Body of pancreas (tissue), 4 donors: ENCODE measurements around the gene CYCS. TPM values are rescaled to one million over a fixed set of nuclear protein-coding genes. Genes with fewer than 3 reads are reported as not detected.
"Not testable (repeated sequence)": the region's sequence is repeated elsewhere in the genome, so short reads cannot be mapped to it uniquely, and the experiment has no call there.

Experiments used
- ATAC-seq: fragments of 150-250 bp; one replicate; pipeline ENCODE4 v1.9.1; 2016
- DNase-seq, 4 donors: peaks; one replicate each; pipeline ENCODE4 v3.0.0-alpha.2; 2019
- H3K27ac ChIP-seq, 4 donors: fragments of 200-600 bp; sonication (generic); 1 replicate in 3 of 4; 2 replicates in 1 of 4; pipeline versions ENCODE4 v1.5.1 to v1.6.1; 2016 to 2019; ENCODE audit warnings: mild to moderate bottlenecking in 1 of 4, mixed read lengths in 1 of 4, moderate library complexity in 1 of 4
- H3K27me3 ChIP-seq, 2 donors: fragments of 200-600 bp; sonication (generic); one replicate each; pipeline ENCODE4 v1.6.0; 2016; ENCODE audit warnings: mild to moderate bottlenecking in 1 of 2
- H3K36me3 ChIP-seq, 2 donors: fragments of 200-600 bp; sonication (generic); replicated peaks in 1 of 2; 2 replicates each; pipeline ENCODE4 v1.5.1; 2016; ENCODE audit warnings: low read depth in 2 of 2; ENCODE audit not compliant: insufficient read depth in 1 of 2
- H3K4me1 ChIP-seq: fragments of 200-600 bp; sonication (generic); one replicate; pipeline ENCODE4 v1.6.0; 2016
- H3K4me3 ChIP-seq, 2 donors: fragments of 200-600 bp; sonication (generic); 1 replicate in 1 of 2; 2 replicates in 1 of 2; pipeline ENCODE4 v1.5.1; 2016 to 2019
- H3K9me3 ChIP-seq, 3 donors: fragments of 200-600 bp; sonication (generic); 1 replicate in 2 of 3; 2 replicates in 1 of 3; pipeline ENCODE4 v1.5.1; 2016
- POLR2A ChIP-seq, 3 donors: fragments of 450-650 bp; IDR thresholded peaks; one replicate each; pipeline ENCODE4 v1.6.1; 2016; ENCODE audit warnings: antibody characterized with exemption in 3 of 3, mild to moderate bottlenecking in 2 of 3
- WGBS, 2 donors: methylation state at CpG; one replicate each; pipeline ENCODE4 v1.1.5; 2017; 5-methylcytosine and 5-hydroxymethylcytosine counted together
- intact Hi-C: fragments of 100-400 bp; cut with DNase I; formaldehyde crosslinking; loops from one replicate; pipeline ENCODE4 v1.15.1; 2023
- total RNA-seq, 2 donors: library from RNA; depleted of rRNA; stranded (reverse); fragments of >200 nt; gene quantifications; one replicate each; pipeline ENCODE4 v1.1.0, GENCODE V29; 2016
- TF ChIP-seq, protein P1 (sequence below), 7 experiments: fragments of 450-650 bp in 4 of 7; fragments of 200-600 bp in 3 of 7; sonication (generic) in 3 of 7; IDR thresholded peaks; one replicate each; pipeline ENCODE4 v1.5.1; 2016 to 2019; ENCODE audit warnings: antibody characterized with exemption in 7 of 7

Gene CYCS
- total RNA-seq, 2 donors from 2014 or later, result 5.9 to 11.7 TPM

DNA sequence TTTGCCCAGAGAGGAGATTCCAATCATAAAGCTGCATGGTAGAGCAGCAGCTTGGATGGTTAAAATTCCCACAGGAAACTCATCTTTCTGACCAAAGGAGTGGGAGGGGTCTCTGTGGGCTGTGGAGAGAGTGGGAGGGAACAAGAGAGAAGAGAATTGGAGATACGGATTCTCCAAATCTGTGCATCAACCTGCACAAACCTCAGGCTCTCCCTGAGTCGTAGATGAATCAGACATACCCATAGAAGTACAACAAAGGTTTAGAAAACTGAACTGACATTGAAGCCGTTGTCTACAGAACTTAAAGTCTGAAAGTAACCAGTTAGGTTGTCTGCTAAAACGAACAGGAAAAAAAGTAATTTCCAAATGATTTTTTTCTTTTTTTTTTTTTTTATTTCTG lies 41.9 kb downstream of the CYCS start:
- no peak for DNase-seq
- Histone ChIP-seq H3K36me3 (no peaks in the 10 kb centered on the region), H3K4me3 (no peak overlapping the region), H3K27ac (no peak overlapping the region), H3K9me3 (no peaks in the 10 kb centered on the region), H3K4me1 (no peaks in the 10 kb centered on the region), H3K27me3 (no peaks in the 10 kb centered on the region)
- intact Hi-C loops, result no loop called here
- WGBS, 2 donors, result 66 to 71% methylated on average over 4 of the region's 4 CpGs
- no peak for TF ChIP-seq POLR2A (IDR thresholded peaks at IDR 0.05)
- TF ChIP-seq, protein P1, sequence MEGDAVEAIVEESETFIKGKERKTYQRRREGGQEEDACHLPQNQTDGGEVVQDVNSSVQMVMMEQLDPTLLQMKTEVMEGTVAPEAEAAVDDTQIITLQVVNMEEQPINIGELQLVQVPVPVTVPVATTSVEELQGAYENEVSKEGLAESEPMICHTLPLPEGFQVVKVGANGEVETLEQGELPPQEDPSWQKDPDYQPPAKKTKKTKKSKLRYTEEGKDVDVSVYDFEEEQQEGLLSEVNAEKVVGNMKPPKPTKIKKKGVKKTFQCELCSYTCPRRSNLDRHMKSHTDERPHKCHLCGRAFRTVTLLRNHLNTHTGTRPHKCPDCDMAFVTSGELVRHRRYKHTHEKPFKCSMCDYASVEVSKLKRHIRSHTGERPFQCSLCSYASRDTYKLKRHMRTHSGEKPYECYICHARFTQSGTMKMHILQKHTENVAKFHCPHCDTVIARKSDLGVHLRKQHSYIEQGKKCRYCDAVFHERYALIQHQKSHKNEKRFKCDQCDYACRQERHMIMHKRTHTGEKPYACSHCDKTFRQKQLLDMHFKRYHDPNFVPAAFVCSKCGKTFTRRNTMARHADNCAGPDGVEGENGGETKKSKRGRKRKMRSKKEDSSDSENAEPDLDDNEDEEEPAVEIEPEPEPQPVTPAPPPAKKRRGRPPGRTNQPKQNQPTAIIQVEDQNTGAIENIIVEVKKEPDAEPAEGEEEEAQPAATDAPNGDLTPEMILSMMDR (IDR thresholded peaks at IDR 0.05), result no peak
- no peak for ATAC-seq

DNA sequence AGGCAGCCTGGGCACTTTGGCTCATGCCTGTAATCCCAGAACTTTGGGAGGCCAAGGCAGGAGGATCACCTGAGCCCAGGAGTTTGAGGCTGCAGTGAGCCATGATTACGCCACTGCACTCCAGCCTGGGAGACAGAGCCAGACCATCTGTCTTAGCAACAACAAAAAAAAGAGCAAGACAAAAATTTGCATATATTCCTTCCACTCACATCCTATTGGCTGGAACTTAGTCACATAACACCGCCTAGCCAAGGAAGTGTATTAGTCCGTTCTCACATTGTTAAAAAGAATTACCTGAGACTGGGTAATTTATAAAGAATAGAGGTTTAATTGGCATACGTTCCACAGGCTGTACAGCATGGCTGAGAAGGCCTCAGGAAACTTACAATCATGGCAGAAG lies 43.0 kb downstream of the CYCS start:
- WGBS, 2 donors, result 60 to 84% methylated on average over 4 of the region's 4 CpGs
- H3K27ac ChIP-seq, H3K9me3 ChIP-seq, H3K4me1 ChIP-seq, ATAC-seq, DNase-seq, H3K36me3 ChIP-seq, H3K4me3 ChIP-seq, intact Hi-C loops, H3K27me3 ChIP-seq: not testable (repeated sequence)

DNA sequence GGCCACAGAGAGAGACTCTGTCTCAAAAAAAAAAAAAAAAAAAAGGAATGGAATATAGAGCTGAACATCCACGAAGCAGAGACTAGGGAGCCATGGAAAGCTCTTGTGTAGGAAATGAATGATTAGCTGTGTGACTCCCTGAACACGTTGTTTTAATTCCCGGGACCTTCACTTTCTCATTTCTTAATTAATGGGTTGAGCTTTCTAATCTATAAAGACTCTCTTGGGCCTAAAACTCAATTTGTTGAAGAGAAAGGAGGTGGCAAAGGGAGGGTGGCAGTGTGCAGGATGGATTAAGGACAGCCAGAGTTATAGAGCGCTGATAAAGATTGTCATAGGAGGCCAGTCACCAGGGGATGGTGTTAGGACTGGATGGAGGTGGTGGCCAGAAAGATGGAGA lies 48.0 kb downstream of the CYCS start:
- H3K4me3 ChIP-seq, result no peak overlapping the region
- no peaks in the 10 kb centered on the region for H3K36me3 ChIP-seq
- H3K27ac ChIP-seq, result no peak overlapping the region
- no peaks in the 10 kb centered on the region for H3K27me3 ChIP-seq
- no peak for DNase-seq
- intact Hi-C loops, result no loop called here
- ATAC-seq, result no peak
- 81 to 82% methylated on average over 4 of the region's 4 CpGs for WGBS, 2 donors
- no peaks in the 10 kb centered on the region for H3K9me3 ChIP-seq
- TF ChIP-seq, protein P1 (IDR thresholded peaks at IDR 0.05), result no peak
- TF ChIP-seq POLR2A (IDR thresholded peaks at IDR 0.05), result no peak
- no peaks in the 10 kb centered on the region for H3K4me1 ChIP-seq

DNA sequence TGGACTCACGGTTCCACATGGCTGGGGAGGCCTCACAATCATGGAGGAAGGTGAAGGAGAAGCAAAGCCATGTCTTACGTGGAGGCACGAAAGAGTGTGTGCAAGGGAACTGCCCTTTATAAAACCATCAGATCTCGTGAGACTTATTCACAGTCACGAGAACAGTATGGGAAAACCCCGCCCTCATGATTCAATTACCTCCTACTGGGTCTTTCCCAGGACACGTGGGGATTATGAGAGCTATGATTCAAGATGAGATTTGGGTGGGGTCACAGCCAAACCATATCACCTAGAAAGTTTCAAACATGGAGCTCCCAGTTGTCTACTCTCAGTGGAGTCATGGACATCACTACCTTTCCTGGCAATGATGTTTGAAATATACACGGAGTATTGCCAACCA lies 49.6 kb downstream of the CYCS start:
- no peak overlapping the region for H3K27ac ChIP-seq
- DNase-seq (no peak), ATAC-seq (no peak)
- TF ChIP-seq POLR2A (IDR thresholded peaks at IDR 0.05), result no peak
- TF ChIP-seq, protein P1 (IDR thresholded peaks at IDR 0.05), result no peak
- no peaks in the 10 kb centered on the region for H3K9me3 ChIP-seq
- no peak overlapping the region for H3K4me3 ChIP-seq
- intact Hi-C loops, result no loop called here
- H3K27me3 ChIP-seq, result no peaks in the 10 kb centered on the region
- 72 to 78% methylated on average over 8 of the region's 8 CpGs for WGBS, 2 donors
- H3K36me3 ChIP-seq, result no peaks in the 10 kb centered on the region
- H3K4me1 ChIP-seq, result no peaks in the 10 kb centered on the region

DNA sequence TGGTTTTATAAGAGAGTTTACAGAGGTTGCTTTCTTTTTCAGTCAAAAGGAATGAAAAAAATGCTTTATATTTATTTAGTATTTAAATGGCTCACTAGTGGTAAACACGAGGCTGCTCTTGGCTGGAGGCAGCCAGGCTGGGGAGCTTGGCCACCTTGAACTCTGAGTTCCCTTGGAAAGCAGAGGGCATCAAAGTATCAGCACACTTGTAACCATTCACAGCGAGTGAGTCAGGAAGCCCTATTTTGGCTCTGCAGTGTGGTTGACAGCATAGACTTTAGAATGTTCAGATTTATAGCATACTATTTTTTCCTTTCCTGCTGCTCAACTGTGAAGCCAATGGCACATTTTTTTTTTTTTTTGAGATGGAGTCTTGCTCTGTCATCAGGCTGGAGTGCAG lies 51.6 kb downstream of the CYCS start:
- intact Hi-C loops, result loop anchor here (5.0 kb wide), 1 partner anchor 256 kb away; no protein-coding TSS in a partner anchor
- H3K4me1 ChIP-seq, result peaks cover 5% of the 10 kb centered on the region
- DNase-seq (peak in 3 of 4 donors; percentile 8 to 29 (median 19)), ATAC-seq (peak; percentile 43)
- 16 to 27% methylated on average over 2 of the region's 2 CpGs for WGBS, 2 donors
- no peaks in the 10 kb centered on the region for H3K36me3 ChIP-seq
- H3K9me3 ChIP-seq, result no peaks in the 10 kb centered on the region
- TF ChIP-seq, protein P1 (IDR thresholded peaks at IDR 0.05), result no peak
- no peak for TF ChIP-seq POLR2A (IDR thresholded peaks at IDR 0.05)
- no peaks in the 10 kb centered on the region for H3K27me3 ChIP-seq
- H3K4me3 ChIP-seq, result no peak overlapping the region
- H3K27ac ChIP-seq, result peak overlapping the region in 1 of 4 donors; percentile 11

Other genes with a start within 250 kb of the CYCS start
- gene OSBPL3, start 145.1 kb downstream of the CYCS start, total RNA-seq, result 1 to 10 TPM; 3.1 to 8.2 TPM
- gene NPVF, start 103.2 kb upstream of the CYCS start, total RNA-seq, result not detected